HG03103 (cell line): ENCODE data around the gene SYT17.

Experiments used
- ATAC-seq: cut with Tn5 transposase; IDR thresholded peaks from one replicate; pipeline ENCODE4 v1.9.1; 2021; ENCODE audit warnings: low read depth; ENCODE audit not compliant: unreplicated experiment

SYT17 gene

DNA sequence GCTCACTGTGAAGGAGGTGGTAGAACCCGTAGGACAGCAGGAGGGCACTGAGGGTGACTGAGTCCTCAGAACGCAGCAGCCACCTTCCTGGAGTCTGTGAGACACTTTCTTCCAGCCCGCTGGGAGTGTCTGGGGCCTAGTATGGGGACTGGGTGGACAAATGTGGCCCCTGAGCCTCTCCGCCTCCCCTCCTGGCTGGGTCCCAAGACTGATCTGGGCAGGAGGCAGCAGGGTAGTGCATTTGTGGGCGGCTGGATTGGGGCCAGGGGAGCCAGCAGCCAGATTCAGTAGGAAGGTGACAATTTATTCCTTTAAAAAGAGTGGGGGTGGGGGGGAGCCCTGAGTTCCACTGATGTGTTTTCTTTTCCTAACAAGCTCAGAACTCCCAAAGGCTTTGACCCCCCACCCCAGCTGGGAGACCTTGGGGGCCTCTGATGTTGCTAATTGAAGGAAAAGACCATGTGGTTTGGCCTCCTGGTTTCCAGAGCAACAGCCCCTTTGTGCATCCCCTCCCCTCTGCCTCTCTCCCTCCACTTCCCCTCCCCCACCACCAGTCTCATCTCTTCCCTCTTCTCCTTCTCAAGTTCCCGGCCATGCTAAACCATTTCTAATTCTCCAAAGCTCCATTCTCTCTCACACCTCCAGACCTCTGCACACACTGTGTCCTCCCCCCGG is 121.9 kb downstream of the SYT17 start:
- no peak for ATAC-seq

DNA sequence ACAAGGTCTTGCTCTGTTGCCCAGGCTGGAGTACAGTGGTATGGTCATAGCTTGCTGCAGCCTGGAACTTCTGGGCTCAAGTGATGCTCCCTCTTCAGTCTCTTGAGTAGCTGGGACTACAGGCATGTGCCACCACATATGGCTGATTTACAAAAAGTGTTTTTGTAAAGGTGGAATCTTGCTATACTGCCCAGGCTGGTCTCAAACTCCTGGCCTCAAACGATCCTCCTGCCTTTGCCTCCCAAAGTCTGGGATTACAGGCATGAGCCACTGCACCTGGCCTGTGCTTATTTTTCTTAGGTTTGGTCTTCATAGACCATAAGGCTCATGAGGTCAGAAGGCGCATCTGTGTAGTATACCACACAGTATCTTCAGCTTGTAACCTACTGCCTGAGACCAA is 122.8 kb downstream of the SYT17 start:
- no peak for ATAC-seq

DNA sequence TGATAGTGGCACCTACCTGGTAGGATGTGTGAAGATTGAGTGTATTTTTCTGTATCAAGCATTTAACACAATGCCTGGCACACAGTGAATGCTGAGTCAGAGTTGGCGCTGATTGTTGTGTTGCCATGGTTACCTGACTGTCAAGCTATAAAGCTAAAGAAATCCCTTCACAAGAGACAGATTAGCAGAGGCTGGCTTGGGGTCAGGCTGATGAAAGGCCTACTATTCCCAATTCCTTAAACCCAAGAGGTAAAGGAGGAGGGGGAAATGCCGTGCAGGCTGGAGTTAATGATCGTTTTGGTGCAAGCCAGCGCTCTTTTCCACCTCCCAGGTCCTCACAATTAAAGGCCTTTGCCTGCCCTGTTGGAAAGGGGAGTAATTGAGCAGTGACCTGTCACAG is 123.4 kb downstream of the SYT17 start:
- ATAC-seq, result no peak

DNA sequence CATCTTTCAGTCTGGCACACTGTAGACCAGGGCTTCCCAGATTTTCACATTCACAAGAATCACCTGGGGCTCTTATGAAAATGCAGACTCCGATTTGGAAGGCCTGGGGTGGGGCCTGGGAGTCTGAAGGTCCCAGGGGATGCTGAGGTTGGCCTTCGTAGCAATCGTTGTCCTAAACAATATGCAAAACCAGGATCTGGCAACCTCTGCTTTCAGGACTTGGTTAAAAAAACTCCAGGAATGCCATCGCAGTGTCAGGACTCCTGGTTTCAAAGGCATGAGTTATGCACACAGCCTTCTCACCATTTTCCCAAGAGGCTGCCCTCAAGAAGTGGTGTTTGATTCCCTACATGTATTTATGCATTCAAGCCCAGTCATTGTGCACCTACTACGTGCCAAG is 124.1 kb downstream of the SYT17 start:
- ATAC-seq, result no peak

DNA sequence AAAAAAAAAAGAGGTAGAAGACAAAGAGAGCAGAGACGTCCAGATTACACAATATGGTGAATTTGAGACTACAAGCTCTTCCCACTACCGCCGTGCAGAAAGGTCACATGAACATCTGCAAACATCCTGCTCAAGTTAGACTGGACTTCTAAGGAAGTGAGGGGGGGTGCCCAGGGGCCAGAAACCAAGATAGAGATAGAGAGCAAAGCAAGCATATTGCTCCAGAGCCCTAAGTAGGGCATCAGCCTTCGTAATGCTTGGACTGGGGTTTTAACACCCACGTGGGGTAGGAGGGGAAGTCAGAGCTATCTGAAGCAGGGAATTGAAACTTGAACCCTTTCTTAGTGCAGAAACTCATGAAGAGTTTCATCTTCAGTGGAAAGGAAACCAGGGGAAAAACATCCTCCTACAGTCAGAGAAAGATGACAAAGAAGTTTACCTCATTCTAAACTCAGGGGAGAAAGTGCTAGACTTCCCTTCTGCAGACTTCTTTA is 126.2 kb downstream of the SYT17 start:
- no peak for ATAC-seq

DNA sequence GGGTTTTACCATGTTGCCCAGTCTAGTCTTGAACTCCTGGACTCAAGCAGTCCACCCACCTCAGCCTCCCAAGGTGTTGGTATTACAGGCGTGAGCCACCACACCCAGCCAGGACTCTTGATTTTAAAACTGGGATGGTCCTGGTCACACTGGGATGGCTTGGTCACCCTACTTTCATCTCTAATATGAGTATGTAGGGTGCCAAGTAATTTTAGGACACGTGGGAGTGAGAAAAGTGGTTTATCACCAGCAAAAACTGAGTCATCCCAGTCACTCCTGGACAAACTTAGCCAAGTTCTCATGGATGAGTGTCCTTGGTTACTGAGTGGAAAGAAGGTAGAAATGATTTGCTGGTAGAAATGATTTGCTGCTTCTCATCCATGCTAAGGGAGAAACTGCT is 127.4 kb downstream of the SYT17 start:
- no peak for ATAC-seq

DNA sequence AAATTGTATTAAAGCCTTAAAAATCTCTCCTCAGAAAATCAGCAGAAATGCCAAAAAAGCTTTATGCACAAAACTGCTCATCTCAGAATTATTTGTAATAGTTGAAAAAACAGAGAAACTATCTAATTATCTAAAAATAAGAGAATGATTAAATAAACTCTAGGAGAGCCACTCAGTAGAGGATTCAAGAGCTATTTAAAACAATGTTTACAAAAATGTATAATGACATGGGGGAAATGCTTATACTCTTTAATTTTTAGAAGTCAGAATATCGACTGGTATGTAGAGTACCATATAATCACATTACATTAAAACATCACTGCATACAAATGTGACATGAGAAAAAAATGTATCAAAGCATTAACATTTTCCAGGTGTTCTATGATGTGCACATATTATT is 129.4 kb downstream of the SYT17 start:
- ATAC-seq, result no peak

DNA sequence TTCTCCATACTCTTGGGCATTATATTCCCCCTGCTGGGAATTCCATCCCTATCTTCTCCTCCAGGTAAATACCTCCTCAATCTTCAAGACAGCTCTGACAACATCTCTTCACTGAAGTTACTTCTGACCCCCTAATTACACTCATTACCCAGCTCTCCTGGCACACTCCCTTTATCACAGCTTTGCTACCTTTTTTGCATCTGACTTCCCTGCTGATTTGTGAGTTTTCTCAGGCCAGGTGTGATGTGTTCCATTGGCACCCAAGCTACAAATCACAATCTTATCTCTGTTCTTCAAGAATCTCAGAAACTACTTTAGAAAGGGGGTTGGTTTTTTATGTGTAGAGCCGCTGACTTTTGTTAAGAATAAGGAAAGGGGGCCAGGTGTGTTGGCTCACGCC is 131.5 kb downstream of the SYT17 start:
- ATAC-seq, result no peak

DNA sequence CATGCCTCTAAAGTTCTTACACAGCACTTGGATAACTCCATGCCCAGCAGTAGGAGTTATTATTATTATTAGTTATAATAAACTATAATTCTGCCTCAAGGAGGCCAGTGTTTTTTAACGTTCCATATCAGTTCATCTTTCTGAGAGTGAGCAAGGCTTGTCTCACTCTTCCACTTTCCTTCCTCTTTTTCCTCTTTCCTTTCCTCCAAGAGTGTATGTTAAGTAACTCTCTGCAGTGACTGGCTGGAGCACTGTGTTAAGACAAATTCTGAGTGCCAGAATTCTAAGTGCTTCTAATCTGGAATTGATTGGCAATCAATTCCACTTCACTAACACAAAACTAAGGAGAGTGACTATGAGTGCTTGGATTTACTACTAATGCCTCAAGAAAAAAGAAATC is 133.9 kb downstream of the SYT17 start:
- ATAC-seq, result no peak

DNA sequence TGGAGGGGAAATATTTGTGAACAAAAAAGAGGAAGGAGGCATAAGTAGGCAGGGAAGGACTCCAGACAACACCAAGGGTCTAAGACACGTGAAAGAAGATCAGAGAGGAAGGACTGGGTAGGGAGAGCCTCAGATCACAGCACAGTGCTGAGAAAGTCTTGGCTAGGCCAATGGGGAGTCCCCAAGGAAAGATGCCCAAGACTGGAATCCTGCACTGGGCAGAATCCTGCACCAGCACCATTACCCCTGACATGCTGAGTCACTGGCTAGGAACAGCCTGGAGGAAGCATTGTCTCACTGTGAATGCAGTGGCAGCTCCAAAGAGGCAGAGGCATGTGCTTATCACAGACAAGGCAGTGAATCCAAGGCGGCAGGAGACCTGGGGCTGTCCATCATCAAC is 136.7 kb downstream of the SYT17 start:
- no peak for ATAC-seq

DNA sequence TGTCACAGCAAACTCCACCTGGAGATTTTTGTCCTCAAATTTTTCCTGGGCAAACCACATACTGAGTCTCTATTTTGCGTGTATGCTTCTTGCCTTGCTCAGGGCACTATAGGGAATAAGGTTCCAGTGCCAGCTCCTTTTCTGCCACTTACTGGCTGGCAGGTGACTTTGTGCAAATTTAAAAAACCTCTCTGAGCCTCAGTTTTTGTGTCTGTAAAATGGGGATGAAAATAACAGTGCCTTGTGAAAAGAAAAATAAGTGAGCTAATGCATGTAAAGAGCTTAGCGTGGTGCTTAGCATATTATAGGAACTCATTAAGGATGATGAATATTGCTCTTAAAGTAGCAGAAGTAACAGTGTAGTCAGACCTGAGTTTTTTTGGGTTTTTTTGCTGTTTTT is 137.4 kb downstream of the SYT17 start:
- no peak for ATAC-seq

DNA sequence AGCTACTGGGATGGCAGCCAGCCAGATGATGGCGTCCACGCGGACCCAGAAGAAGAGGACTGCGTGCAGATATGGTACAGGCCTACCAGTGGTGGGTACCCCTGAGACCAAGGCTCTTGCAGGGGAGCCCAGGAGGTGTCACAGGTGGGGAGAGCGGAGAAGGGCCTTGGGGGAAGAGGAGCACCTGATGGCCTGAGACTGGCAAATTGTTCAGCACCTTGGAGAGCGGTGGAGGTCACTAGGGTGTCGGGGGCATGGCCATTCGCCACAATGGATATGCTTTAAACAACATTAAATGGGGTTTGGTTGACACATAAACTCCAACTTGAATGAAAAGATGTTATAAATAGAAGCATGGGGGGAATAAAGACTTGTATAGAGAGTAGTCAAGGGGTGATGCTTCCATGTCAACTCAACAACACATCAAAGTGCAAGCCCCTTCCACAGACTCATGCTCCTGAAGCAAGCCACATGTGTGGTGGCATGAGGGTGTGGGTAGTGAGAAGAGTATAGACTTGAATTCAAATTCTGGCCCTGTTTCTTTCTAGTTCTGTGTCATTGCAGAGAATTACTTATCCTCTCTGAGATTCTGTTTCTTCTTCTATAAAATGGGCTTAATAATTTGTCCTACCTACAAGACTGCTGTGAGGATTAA is 139.7 kb downstream of the SYT17 start:
- no peak for ATAC-seq

DNA sequence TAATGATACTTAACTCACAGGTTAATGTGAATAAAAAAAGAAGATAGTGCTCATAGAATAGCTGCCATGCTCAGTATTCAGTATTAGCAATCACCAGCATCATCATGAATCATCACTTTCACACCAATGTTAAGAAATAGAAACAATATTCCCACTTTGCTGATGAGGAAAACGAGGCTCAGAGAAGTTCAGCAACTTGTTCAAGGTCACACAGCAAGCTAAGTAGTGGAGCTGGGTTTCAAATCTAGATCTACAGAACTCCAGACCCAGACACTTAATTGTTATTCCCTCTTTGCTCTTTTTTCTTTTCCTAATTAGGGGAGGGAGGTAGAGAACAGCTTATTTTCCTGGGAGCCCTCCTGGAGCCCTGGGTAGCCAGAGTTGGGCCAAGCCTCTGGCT is 140.4 kb downstream of the SYT17 start:
- no peak for ATAC-seq

DNA sequence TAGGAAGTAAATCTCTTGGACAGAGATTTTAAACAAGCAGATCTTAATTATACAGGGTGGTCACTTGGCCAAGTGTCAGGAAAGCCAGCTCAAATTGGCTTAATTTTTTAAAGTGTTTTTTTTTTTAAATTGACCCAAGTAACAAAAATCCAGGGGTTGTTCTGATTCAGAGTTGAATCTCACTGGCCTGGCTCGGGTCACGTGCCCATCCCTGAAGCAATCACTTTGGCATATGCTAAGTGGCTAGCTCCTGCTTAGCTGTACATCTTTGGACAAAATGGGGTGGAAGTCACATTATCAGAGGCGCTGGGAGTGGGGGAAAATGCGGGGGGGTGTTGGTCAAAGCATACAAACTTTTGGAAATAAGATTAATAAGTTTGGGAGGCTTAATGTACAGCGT is 141.1 kb downstream of the SYT17 start:
- no peak for ATAC-seq

DNA sequence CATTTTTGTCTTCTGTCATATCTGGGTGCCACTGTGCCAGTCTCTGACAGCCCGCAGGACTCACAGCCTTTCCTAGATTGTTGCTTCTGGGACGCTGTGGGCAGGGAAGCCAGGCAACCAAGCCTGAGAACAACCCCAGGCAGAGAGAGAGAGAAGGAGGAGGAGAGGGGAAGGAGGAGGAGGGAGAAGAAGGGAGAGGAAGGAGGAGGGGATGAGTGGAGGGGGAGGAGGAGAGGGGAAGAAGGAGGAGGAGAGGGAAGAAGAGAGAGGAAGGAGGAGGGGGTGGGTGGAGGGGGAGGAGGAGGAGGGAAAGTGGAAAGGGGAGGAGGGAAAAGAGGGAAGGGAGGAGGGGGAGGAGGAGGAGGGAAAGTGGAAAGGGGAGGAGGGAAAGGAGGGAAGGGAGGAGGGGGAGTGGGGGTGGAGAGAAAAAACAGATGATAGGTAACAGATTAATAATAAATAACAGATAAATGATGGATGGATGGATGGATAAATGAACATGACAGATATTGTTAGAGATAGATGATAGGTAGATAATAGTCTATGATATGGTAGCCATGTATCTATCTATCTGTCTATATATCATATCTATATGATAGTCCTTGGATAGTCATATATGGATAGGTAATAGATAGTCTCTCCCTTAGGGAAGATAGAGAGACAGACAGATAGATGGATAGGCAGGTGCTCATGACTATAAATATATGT is 146.8 kb downstream of the SYT17 start:
- ATAC-seq, result no peak

DNA sequence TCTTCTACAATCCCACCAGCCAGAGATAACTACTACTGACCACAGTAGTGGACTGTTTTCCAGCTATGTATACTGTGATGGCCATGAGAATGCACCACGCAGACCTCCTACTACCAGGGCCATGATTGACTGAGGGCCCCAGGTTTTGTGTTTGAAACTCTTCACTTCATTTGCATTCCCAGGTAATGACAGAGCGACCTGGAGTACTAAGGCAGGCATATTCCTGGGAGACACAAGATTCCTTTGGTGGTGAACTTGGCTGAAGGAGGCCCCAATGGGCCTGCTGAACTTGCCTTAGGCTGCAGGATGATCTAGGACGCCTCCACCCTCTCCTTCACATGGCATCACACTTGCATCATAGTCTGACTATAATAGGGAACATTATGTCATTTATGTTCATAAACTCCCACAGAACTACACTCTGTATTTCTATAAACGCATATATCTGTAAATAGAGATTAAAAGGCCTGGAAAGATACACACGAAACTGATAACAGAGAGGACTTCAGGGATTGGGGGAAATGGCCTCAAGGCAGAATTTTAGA is 147.9 kb downstream of the SYT17 start:
- ATAC-seq, result no peak

DNA sequence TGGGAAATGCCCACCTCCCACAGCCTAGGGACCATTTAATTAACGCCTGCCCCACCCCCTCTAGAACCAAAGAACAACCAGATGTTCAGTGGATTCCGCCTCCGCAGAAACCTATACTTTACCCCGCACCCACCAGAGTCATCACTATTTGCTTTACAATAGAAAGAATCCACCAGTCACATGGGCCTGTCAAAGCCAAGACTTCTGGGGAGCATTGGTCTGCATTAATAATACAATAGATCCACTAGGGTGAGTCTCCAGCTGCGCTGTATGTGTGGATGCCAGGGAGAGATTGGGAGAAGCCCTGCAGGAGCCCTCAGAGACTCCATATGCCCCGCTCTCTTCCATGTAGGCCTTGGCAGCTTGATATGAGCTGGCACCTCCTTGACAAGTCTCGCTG is 148.8 kb downstream of the SYT17 start:
- no peak for ATAC-seq
